ENCODE measurements around the gene IL6R. TPM values are rescaled to one million over a fixed set of nuclear protein-coding genes. Genes with fewer than 3 reads are reported as not detected.
A peak's percentile ranks its signal among the peaks of the same experiment; 100 is the strongest.

IL6R gene
- total and polyA plus RNA-seq, 4 donors = 18.8 to 67.6 (median 35.3) TPM

DNA sequence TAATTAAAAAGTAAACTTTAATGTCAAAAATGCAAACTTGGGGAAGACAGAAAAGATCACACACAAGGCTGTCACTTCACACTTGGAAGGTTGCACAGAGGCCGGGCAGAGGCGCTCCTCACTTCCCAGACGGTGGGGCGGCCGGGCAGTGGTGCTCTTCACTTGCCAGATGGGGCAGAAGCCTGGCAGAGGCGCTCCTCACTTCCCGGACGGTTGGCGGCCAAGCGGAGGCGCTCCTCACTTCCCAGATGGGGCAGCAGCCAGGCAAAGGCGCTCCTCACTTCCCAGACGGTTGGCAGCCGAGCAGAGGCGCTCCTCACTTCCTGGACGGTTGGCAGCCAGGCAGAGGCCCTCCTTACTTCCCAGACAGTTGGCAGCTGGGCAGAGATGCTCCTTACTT lies 25.8 kb upstream of the IL6R start:
- Histone ChIP-seq H3K9me3 (ENCODE audit: control insufficient read depth in 4 of 4, low read length in 3 of 4) (no peaks in the 10 kb centered on the region), H3K4me1 (ENCODE audit: control insufficient read depth in 4 of 4, insufficient read depth in 4 of 4, low read length in 3 of 4) (no peaks in the 10 kb centered on the region), H3K27me3 (ENCODE audit: control insufficient read depth in 4 of 4, insufficient read depth in 4 of 4, low read length in 3 of 4) (no peaks in the 10 kb centered on the region), H3K4me3 (ENCODE audit: low read depth in 1 of 3, low read length in 3 of 3) (no peak overlapping the region), H3K36me3 (ENCODE audit: control insufficient read depth in 4 of 4, insufficient read depth in 3 of 4, low read depth in 1 of 4, low read length in 3 of 4) (no peaks in the 10 kb centered on the region), H3K27ac (ENCODE audit: low read depth in 1 of 2, low read length in 2 of 2) (no peak overlapping the region), H3K9ac (ENCODE audit: low read depth in 1 of 2, low read length in 2 of 2) (no peak overlapping the region)
- DNase-seq (ENCODE audit: low spot score) = no peak
- 90% methylated on average over 16 of the region's 16 CpGs for WGBS
- TF ChIP-seq, protein P1, sequence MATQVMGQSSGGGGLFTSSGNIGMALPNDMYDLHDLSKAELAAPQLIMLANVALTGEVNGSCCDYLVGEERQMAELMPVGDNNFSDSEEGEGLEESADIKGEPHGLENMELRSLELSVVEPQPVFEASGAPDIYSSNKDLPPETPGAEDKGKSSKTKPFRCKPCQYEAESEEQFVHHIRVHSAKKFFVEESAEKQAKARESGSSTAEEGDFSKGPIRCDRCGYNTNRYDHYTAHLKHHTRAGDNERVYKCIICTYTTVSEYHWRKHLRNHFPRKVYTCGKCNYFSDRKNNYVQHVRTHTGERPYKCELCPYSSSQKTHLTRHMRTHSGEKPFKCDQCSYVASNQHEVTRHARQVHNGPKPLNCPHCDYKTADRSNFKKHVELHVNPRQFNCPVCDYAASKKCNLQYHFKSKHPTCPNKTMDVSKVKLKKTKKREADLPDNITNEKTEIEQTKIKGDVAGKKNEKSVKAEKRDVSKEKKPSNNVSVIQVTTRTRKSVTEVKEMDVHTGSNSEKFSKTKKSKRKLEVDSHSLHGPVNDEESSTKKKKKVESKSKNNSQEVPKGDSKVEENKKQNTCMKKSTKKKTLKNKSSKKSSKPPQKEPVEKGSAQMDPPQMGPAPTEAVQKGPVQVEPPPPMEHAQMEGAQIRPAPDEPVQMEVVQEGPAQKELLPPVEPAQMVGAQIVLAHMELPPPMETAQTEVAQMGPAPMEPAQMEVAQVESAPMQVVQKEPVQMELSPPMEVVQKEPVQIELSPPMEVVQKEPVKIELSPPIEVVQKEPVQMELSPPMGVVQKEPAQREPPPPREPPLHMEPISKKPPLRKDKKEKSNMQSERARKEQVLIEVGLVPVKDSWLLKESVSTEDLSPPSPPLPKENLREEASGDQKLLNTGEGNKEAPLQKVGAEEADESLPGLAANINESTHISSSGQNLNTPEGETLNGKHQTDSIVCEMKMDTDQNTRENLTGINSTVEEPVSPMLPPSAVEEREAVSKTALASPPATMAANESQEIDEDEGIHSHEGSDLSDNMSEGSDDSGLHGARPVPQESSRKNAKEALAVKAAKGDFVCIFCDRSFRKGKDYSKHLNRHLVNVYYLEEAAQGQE (IDR thresholded peaks at IDR 0.05) = no peak
- TF ChIP-seq RAD21 (IDR thresholded peaks at IDR 0.05) = no peak
- no peak for TF ChIP-seq FOXA1 (IDR thresholded peaks at IDR 0.05)
- TF ChIP-seq, protein P2, sequence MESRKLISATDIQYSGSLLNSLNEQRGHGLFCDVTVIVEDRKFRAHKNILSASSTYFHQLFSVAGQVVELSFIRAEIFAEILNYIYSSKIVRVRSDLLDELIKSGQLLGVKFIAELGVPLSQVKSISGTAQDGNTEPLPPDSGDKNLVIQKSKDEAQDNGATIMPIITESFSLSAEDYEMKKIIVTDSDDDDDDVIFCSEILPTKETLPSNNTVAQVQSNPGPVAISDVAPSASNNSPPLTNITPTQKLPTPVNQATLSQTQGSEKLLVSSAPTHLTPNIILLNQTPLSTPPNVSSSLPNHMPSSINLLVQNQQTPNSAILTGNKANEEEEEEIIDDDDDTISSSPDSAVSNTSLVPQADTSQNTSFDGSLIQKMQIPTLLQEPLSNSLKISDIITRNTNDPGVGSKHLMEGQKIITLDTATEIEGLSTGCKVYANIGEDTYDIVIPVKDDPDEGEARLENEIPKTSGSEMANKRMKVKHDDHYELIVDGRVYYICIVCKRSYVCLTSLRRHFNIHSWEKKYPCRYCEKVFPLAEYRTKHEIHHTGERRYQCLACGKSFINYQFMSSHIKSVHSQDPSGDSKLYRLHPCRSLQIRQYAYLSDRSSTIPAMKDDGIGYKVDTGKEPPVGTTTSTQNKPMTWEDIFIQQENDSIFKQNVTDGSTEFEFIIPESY (IDR thresholded peaks at IDR 0.05) = no peak
- TF ChIP-seq SP1 (IDR thresholded peaks at IDR 0.05) = no peak
- TF ChIP-seq YY1 (IDR thresholded peaks at IDR 0.05) = no peak
- no peak for TF ChIP-seq RXRA (IDR thresholded peaks at IDR 0.05)
- no peak for TF ChIP-seq TAF1 (conservative IDR thresholded peaks at IDR 0.05)
- no peak for TF ChIP-seq NR2F2 (IDR thresholded peaks at IDR 0.05)
- no peak for TF ChIP-seq GABPA (IDR thresholded peaks at IDR 0.05 in 1 of 2, conservative IDR thresholded peaks at IDR 0.05 in 1 of 2)
- no peak for TF ChIP-seq EGR1 (IDR thresholded peaks at IDR 0.05; ENCODE audit: low read depth in 2 of 2)
- TF ChIP-seq JUND (IDR thresholded peaks at IDR 0.05) = no peak
- TF ChIP-seq, protein P3, sequence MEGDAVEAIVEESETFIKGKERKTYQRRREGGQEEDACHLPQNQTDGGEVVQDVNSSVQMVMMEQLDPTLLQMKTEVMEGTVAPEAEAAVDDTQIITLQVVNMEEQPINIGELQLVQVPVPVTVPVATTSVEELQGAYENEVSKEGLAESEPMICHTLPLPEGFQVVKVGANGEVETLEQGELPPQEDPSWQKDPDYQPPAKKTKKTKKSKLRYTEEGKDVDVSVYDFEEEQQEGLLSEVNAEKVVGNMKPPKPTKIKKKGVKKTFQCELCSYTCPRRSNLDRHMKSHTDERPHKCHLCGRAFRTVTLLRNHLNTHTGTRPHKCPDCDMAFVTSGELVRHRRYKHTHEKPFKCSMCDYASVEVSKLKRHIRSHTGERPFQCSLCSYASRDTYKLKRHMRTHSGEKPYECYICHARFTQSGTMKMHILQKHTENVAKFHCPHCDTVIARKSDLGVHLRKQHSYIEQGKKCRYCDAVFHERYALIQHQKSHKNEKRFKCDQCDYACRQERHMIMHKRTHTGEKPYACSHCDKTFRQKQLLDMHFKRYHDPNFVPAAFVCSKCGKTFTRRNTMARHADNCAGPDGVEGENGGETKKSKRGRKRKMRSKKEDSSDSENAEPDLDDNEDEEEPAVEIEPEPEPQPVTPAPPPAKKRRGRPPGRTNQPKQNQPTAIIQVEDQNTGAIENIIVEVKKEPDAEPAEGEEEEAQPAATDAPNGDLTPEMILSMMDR (IDR thresholded peaks at IDR 0.05; ENCODE audit: low read depth, low read length, missing input control) = no peak

DNA sequence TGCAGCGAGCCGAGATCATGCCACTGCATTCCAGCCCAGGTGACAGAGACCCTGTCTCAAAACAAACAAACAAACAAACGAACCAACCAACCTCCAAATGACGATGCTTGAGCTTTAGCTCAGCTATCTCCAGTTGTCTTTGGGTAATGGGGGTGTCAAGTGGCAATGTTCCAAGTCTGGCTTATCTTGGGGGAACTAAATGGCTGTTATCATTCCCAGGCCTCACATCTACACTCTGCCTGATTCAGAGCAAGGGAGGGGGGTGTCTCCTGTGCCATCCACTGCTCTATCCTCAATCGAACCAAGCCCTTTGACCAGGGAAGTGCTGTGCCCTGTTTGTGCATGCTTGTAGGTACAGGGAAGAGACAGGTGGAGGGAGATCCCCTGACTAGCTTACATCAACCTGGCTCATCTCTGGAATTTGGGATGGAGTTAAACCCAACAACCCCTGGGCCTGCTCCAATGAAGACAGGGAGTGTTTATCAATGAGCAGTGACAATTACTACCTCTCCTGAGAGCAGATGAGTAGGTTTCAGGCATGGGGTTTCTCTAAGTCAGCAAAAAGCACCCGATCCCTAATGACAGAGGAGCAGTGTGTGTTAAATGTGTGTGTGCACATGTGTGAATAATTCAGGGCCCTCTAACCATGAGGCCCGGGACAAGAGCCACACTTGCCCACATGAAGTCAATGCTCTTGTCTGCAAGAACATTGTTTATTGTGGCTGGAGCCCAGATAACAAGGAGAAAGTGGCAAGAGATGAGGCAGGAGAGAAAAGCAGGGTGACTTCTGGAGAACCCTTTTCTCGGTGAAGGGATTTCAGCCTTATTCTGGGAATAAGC lies 20.3 kb upstream of the IL6R start:
- H3K27me3 ChIP-seq (ENCODE audit: control insufficient read depth in 4 of 4, insufficient read depth in 4 of 4, low read length in 3 of 4) = no peaks in the 10 kb centered on the region
- no peak overlapping the region for H3K4me3 ChIP-seq (ENCODE audit: low read depth in 1 of 3, low read length in 3 of 3)
- H3K9ac ChIP-seq (ENCODE audit: low read depth in 1 of 2, low read length in 2 of 2) = no peak overlapping the region
- H3K27ac ChIP-seq (ENCODE audit: low read depth in 1 of 2, low read length in 2 of 2) = no peak overlapping the region
- H3K4me1 ChIP-seq (ENCODE audit: control insufficient read depth in 4 of 4, insufficient read depth in 4 of 4, low read length in 3 of 4) = peaks cover 0 to 9% (median 3%) of the 10 kb centered on the region in 4 donors
- DNase-seq (ENCODE audit: low spot score) = peak; percentile 52
- no peaks in the 10 kb centered on the region for H3K9me3 ChIP-seq (ENCODE audit: control insufficient read depth in 4 of 4, low read length in 3 of 4)
- 74% methylated on average over 8 of the region's 8 CpGs for WGBS
- H3K36me3 ChIP-seq (ENCODE audit: control insufficient read depth in 4 of 4, insufficient read depth in 3 of 4, low read depth in 1 of 4, low read length in 3 of 4) = no peaks in the 10 kb centered on the region
- TF ChIP-seq, protein P4, sequence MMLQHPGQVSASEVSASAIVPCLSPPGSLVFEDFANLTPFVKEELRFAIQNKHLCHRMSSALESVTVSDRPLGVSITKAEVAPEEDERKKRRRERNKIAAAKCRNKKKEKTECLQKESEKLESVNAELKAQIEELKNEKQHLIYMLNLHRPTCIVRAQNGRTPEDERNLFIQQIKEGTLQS (IDR thresholded peaks at IDR 0.05) = no peak
- TF ChIP-seq RXRA (IDR thresholded peaks at IDR 0.05) (peak; percentile 11 to 21), GABPA (IDR thresholded peaks at IDR 0.05 in 1 of 2, conservative IDR thresholded peaks at IDR 0.05 in 1 of 2) (no peak), HNF4A (conservative IDR thresholded peaks at IDR 0.05) (no peak), RAD21 (IDR thresholded peaks at IDR 0.05) (no peak), FOXA2 (IDR thresholded peaks at IDR 0.05) (peak; percentile 7)
- TF ChIP-seq, protein P1 (IDR thresholded peaks at IDR 0.05) = no peak

Data from liver (tissue), 9 donors.